ENCODE measurements around the gene STX4.

Gene STX4

DNA sequence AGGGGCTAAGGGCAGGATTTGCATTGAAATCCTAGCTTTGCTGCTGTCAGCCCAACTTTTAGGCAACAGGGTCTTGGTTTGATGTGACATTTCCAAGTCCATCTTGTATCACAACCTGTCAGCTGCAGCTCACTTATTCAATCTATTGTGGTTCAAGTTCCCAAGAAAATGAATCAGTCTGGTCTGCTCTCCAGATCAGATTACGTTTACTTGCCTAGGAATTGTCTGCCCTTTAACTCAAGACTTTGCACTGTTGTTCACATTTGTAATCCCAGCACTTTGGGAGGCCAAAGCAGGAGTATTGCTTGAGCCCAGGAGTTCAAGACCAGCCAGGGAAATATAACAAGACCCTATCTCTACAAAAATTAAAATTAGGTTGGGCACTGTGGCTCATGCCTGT lies 10.0 kb downstream of the STX4 start:
- Histone ChIP-seq H3K79me2 (ENCODE audit: insufficient read depth, low read length) (no peaks in the 10 kb centered on the region), H3K4me1 (ENCODE audit: insufficient read depth, low read length, poor library complexity, severe bottlenecking) (no peaks in the 10 kb centered on the region), H3K9me3 (ENCODE audit: insufficient read depth, low read depth, low read length) (no peaks in the 10 kb centered on the region), H3K27me3 (ENCODE audit: insufficient read depth, low read length, poor library complexity, severe bottlenecking) (no peaks in the 10 kb centered on the region), H3K4me2 (ENCODE audit: low read depth, low read length, poor library complexity, severe bottlenecking) (no peak overlapping the region), H3K9me2 (replicated peaks; ENCODE audit: low read depth, low read length) (no peaks in the 10 kb centered on the region), H3K9ac (ENCODE audit: low read depth, low read length, poor library complexity, severe bottlenecking) (no peak overlapping the region), H4K20me1 (ENCODE audit: insufficient read depth, low read length, poor library complexity, severe bottlenecking) (no peaks in the 10 kb centered on the region), H3F3A (ENCODE audit: low read depth) (no peaks in the 10 kb centered on the region), H3K36me3 (ENCODE audit: insufficient read depth, low read length) (no peaks in the 10 kb centered on the region), H3K4me3 (ENCODE audit: low read length, poor library complexity, severe bottlenecking) (no peak overlapping the region), H2AFZ (ENCODE audit: low read length) (no peak overlapping the region)
- no peak for TF ChIP-seq EZH2phosphoT487 (IDR thresholded peaks at IDR 0.05; ENCODE audit: borderline replicate concordance)
- TF ChIP-seq, protein P1, sequence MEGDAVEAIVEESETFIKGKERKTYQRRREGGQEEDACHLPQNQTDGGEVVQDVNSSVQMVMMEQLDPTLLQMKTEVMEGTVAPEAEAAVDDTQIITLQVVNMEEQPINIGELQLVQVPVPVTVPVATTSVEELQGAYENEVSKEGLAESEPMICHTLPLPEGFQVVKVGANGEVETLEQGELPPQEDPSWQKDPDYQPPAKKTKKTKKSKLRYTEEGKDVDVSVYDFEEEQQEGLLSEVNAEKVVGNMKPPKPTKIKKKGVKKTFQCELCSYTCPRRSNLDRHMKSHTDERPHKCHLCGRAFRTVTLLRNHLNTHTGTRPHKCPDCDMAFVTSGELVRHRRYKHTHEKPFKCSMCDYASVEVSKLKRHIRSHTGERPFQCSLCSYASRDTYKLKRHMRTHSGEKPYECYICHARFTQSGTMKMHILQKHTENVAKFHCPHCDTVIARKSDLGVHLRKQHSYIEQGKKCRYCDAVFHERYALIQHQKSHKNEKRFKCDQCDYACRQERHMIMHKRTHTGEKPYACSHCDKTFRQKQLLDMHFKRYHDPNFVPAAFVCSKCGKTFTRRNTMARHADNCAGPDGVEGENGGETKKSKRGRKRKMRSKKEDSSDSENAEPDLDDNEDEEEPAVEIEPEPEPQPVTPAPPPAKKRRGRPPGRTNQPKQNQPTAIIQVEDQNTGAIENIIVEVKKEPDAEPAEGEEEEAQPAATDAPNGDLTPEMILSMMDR (conservative IDR thresholded peaks at IDR 0.05; ENCODE audit: low read length) = no peak

DNA sequence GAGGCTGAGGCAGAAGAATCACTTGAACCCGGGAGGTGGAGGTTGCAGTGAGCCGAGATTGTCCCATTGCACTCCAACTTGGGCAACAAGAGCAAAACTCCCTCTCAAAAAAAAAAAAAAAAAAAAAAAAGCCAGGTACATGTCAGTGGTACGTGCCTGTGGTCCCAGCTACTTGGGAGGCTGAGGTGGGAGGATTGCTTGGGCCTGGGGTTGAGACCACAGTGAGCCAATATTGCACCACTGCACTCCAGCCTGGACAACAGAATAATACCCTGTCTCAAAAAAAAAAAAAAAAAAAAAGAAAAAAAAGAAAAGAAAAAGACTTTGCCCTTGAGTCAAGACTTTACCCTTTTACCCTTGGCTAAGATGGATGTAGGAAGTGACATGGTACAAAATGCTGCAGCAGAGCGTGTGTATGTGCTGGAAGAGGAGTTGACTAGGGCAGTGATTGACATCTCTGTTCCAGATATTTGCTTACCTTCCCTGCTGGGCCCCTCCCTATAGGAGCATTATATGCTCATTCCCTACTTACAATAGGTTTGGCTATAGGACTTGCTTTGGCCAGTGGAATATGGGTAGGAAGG lies 10.6 kb downstream of the STX4 start:
- H3K9me3 ChIP-seq (ENCODE audit: insufficient read depth, low read depth, low read length) = no peaks in the 10 kb centered on the region
- no peak overlapping the region for H3K9ac ChIP-seq (ENCODE audit: low read depth, low read length, poor library complexity, severe bottlenecking)
- TF ChIP-seq EZH2phosphoT487 (IDR thresholded peaks at IDR 0.05; ENCODE audit: borderline replicate concordance) = no peak
- H3K4me3 ChIP-seq (ENCODE audit: low read length, poor library complexity, severe bottlenecking) = no peak overlapping the region
- no peak overlapping the region for H3K4me2 ChIP-seq (ENCODE audit: low read depth, low read length, poor library complexity, severe bottlenecking)
- no peaks in the 10 kb centered on the region for H3F3A ChIP-seq (ENCODE audit: low read depth)
- no peaks in the 10 kb centered on the region for H4K20me1 ChIP-seq (ENCODE audit: insufficient read depth, low read length, poor library complexity, severe bottlenecking)
- no peaks in the 10 kb centered on the region for H3K27me3 ChIP-seq (ENCODE audit: insufficient read depth, low read length, poor library complexity, severe bottlenecking)
- H3K9me2 ChIP-seq (replicated peaks; ENCODE audit: low read depth, low read length) = no peaks in the 10 kb centered on the region
- H2AFZ ChIP-seq (ENCODE audit: low read length) = no peak overlapping the region
- no peaks in the 10 kb centered on the region for H3K36me3 ChIP-seq (ENCODE audit: insufficient read depth, low read length)
- no peaks in the 10 kb centered on the region for H3K79me2 ChIP-seq (ENCODE audit: insufficient read depth, low read length)
- no peaks in the 10 kb centered on the region for H3K4me1 ChIP-seq (ENCODE audit: insufficient read depth, low read length, poor library complexity, severe bottlenecking)

DNA sequence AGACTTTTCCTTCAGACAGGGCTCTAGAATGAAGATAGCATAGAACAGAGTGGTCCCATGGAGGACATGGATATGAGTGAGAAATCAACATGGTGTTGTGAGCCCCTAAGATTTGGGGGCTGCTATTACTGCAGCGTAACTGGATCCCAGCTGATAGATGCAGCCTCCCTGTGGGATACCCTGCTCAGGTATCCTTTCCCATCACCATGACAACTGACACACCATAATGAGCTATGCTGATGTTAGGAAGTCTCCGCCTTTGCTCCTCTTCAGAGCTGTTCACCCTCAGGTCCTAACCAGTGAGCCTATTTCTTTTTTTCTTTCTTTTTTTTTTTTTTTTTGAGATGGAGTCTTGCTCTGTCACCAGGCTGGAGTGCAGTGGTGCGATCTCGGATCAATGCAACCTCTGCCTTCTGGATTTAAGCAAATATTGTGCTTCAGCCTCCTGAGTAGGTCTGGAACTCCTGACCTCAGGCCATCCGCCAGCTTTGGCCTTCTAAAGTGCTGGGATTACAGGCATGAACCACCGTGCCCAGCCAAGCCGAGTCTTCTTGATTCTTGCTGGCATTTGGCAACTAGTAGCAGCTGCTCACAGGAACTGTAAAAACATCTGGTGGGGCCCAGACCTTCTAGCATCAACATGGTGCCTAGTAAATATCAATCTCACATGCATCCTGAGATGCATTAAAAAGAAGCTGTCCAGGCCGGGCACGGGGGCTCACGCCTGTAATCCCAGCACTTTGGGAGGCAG lies 17.1 kb downstream of the STX4 start:
- Histone ChIP-seq H3K79me2 (ENCODE audit: insufficient read depth, low read length) (no peaks in the 10 kb centered on the region), H3K9ac (ENCODE audit: low read depth, low read length, poor library complexity, severe bottlenecking) (no peak overlapping the region), H2AFZ (ENCODE audit: low read length) (no peak overlapping the region), H4K20me1 (ENCODE audit: insufficient read depth, low read length, poor library complexity, severe bottlenecking) (no peaks in the 10 kb centered on the region), H3K9me2 (replicated peaks; ENCODE audit: low read depth, low read length) (no peaks in the 10 kb centered on the region), H3K4me1 (ENCODE audit: insufficient read depth, low read length, poor library complexity, severe bottlenecking) (no peaks in the 10 kb centered on the region), H3F3A (ENCODE audit: low read depth) (no peaks in the 10 kb centered on the region), H3K4me3 (ENCODE audit: low read length, poor library complexity, severe bottlenecking) (no peak overlapping the region), H3K9me3 (ENCODE audit: insufficient read depth, low read depth, low read length) (no peaks in the 10 kb centered on the region), H3K27me3 (ENCODE audit: insufficient read depth, low read length, poor library complexity, severe bottlenecking) (no peaks in the 10 kb centered on the region), H3K4me2 (ENCODE audit: low read depth, low read length, poor library complexity, severe bottlenecking) (no peak overlapping the region), H3K36me3 (ENCODE audit: insufficient read depth, low read length) (no peaks in the 10 kb centered on the region)
- TF ChIP-seq, protein P1 (conservative IDR thresholded peaks at IDR 0.05; ENCODE audit: low read length) = no peak
- no peak for TF ChIP-seq EZH2phosphoT487 (IDR thresholded peaks at IDR 0.05; ENCODE audit: borderline replicate concordance)
